Epithelial cell of proximal tubule (primary cell): ENCODE measurements around the gene NUP93. TPM values are rescaled to one million over a fixed set of nuclear protein-coding genes. Genes with fewer than 3 reads are reported as not detected.

ENCODE experiments used
- DNase-seq: peaks from one replicate; pipeline ENCODE4 v3.0.0-alpha.2; 2011; ENCODE audit warnings: low read depth
- H3K4me3 ChIP-seq: 2 replicates; pipeline ENCODE4 v1.5.1; 2011; ENCODE audit warnings: low read depth, mild to moderate bottlenecking, low read length
- CTCF ChIP-seq: conservative IDR thresholded peaks from 2 replicates; pipeline ENCODE4 v1.5.1; 2012; ENCODE audit warnings: low read depth, mild to moderate bottlenecking, low read length
- total RNA-seq: library from RNA; depleted of rRNA; stranded (reverse); fragments of >200 nt; gene quantifications from 2 replicates; pipeline ENCODE4 v1.2.3, GENCODE V29; 2015

NUP93 gene
- total RNA-seq, 1 donor from 2014 or later, result 92.5 TPM

- TF ChIP-seq CTCF, result no peak
- no peak for DNase-seq
Measured at GRCh38 chr16:56852401-56852730, 122.4 kb downstream of the NUP93 start.

GRCh38 chr16:56852968-56853367, 123.0 kb downstream of the NUP93 start:
- H3K4me3 ChIP-seq, result no peak overlapping the region
- TF ChIP-seq CTCF, result no peak
- DNase-seq, result no peak

More at GRCh38 chr16:56852401-56852730, 122.4 kb downstream of the NUP93 start:
- H3K4me3 ChIP-seq, result no peak overlapping the region

- no peak for TF ChIP-seq CTCF
- H3K4me3 ChIP-seq, result no peak overlapping the region
- no peak for DNase-seq
Measured at GRCh38 chr16:56855201-56855600, 125.3 kb downstream of the NUP93 start.

- no peak for TF ChIP-seq CTCF
- no peak overlapping the region for H3K4me3 ChIP-seq
Measured at GRCh38 chr16:56855946-56856345, 126.0 kb downstream of the NUP93 start.

GRCh38 chr16:56856876-56857447, 127.0 kb downstream of the NUP93 start:
- no peak for TF ChIP-seq CTCF
- no peak for DNase-seq

More at GRCh38 chr16:56855946-56856345, 126.0 kb downstream of the NUP93 start:
- DNase-seq, result no peak

GRCh38 chr16:56858374-56858773, 128.4 kb downstream of the NUP93 start:
- H3K4me3 ChIP-seq, result no peak overlapping the region
- DNase-seq, result no peak
- TF ChIP-seq CTCF, result no peak

More at GRCh38 chr16:56856876-56857447, 127.0 kb downstream of the NUP93 start:
- no peak overlapping the region for H3K4me3 ChIP-seq

GRCh38 chr16:56859636-56860035, 129.7 kb downstream of the NUP93 start:
- no peak overlapping the region for H3K4me3 ChIP-seq
- TF ChIP-seq CTCF, result no peak
- no peak for DNase-seq
